DMS153 treated with DMSO at 0.1 percent for 48 hours (cell line): ENCODE data around the gene LIPA.

Source experiments
- DNase-seq: peaks from one replicate; lab custom pipeline; 2025; ENCODE audit not compliant: unreplicated experiment; lab: John Stamatoyannopoulos, UW

Gene LIPA

GRCh38 chr10:89241486-89242344, 9.9 kb downstream of the LIPA start:
- no peak for DNase-seq

- no peak for DNase-seq
These were observed 10.5 kb downstream of the LIPA start for GRCh38 chr10:89241026-89241425.

- DNase-seq = no peak
These were observed 11.1 kb downstream of the LIPA start for GRCh38 chr10:89240519-89240918.

GRCh38 chr10:89238956-89239644, 12.5 kb downstream of the LIPA start:
- no peak for DNase-seq

- DNase-seq = no peak
These were observed 13.7 kb downstream of the LIPA start for GRCh38 chr10:89237849-89238248.

GRCh38 chr10:89236226-89236797, 15.3 kb downstream of the LIPA start:
- DNase-seq = no peak

GRCh38 chr10:89235073-89235798, 16.3 kb downstream of the LIPA start:
- DNase-seq = no peak

GRCh38 chr10:89233033-89233432, 18.5 kb downstream of the LIPA start:
- no peak for DNase-seq

GRCh38 chr10:89228962-89229361, 22.6 kb downstream of the LIPA start:
- DNase-seq = no peak

GRCh38 chr10:89228146-89228545, 23.4 kb downstream of the LIPA start:
- DNase-seq = no peak

GRCh38 chr10:89226891-89227290, 24.7 kb downstream of the LIPA start:
- no peak for DNase-seq

- DNase-seq = peak; percentile 12
These were observed 26.7 kb downstream of the LIPA start for GRCh38 chr10:89224739-89225443.

- no peak for DNase-seq
These were observed 29.7 kb downstream of the LIPA start for GRCh38 chr10:89221919-89222318.

GRCh38 chr10:89219513-89220218, 31.9 kb downstream of the LIPA start:
- no peak for DNase-seq

GRCh38 chr10:89217057-89217990, 34.3 kb downstream of the LIPA start:
- DNase-seq = peak; percentile 61

- DNase-seq = no peak
These were observed 35.5 kb downstream of the LIPA start for GRCh38 chr10:89216056-89216455.

- no peak for DNase-seq
These were observed 36.1 kb downstream of the LIPA start for GRCh38 chr10:89215511-89215910.

GRCh38 chr10:89214566-89215165, 36.9 kb downstream of the LIPA start:
- no peak for DNase-seq
